Prostate gland (tissue), 2 donors: ENCODE measurements around the gene BAIAP2L1. TPM values are rescaled to one million over a fixed set of nuclear protein-coding genes. Genes with fewer than 3 reads are reported as not detected.
"Not testable (repeated sequence)": the region's sequence is repeated elsewhere in the genome, so short reads cannot be mapped to it uniquely, and the experiment has no call there.

Source experiments
- DNase-seq: peaks from one replicate; pipeline ENCODE4 v3.0.0-alpha.2; 2019; ENCODE audit warnings: low spot score
- H3K27ac ChIP-seq, 2 donors: fragments of 200-600 bp; sonication (generic); 2 replicates each; pipeline ENCODE4 v1.5.1; 2017 to 2019
- H3K27me3 ChIP-seq: fragments of 200-600 bp; sonication (generic); replicated peaks from 2 replicates; pipeline ENCODE4 v1.5.1; 2019; ENCODE audit not compliant: insufficient read depth
- H3K36me3 ChIP-seq, 2 donors: fragments of 200-600 bp; sonication (generic); 1 replicate in 1 of 2; 2 replicates in 1 of 2; pipeline versions ENCODE4 v1.5.1 to v1.8.1; 2017 to 2019
- H3K4me1 ChIP-seq: fragments of 200-600 bp; sonication (generic); replicated peaks from 2 replicates; pipeline ENCODE4 v1.5.1; 2019
- H3K4me3 ChIP-seq, 2 donors: fragments of 200-600 bp; sonication (generic); 2 replicates each; pipeline ENCODE4 v1.5.1; 2017 to 2019
- H3K9me3 ChIP-seq: fragments of 200-600 bp; sonication (generic); 2 replicates; pipeline ENCODE4 v1.5.1; 2017
- CTCF ChIP-seq, 4 experiments: fragments of 200-600 bp in 2 of 4; fragments of 450-650 bp in 2 of 4; sonication (generic) in 2 of 4; IDR thresholded peaks; 1 replicate in 3 of 4; 2 replicates in 1 of 4; pipeline ENCODE4 v1.5.1; 2016 to 2019; ENCODE audit warnings: antibody characterized with exemption in 4 of 4, mild to moderate bottlenecking in 2 of 4, moderate library complexity in 2 of 4
- POLR2A ChIP-seq: fragments of 450-650 bp; IDR thresholded peaks from one replicate; pipeline ENCODE4 v1.6.1; 2016; ENCODE audit warnings: antibody characterized with exemption, mild to moderate bottlenecking
- POLR2AphosphoS5 ChIP-seq: sonication (generic); formaldehyde crosslinking; IDR thresholded peaks from one replicate; pipeline ENCODE4 v1.6.1; 2017; ENCODE audit warnings: antibody characterized with exemption
- WGBS: methylation state at CpG from one replicate; pipeline ENCODE4 v1.1.5; 2018; 5-methylcytosine and 5-hydroxymethylcytosine counted together
- intact Hi-C: fragments of 100-400 bp; cut with DNase I; formaldehyde crosslinking; loops from one replicate; pipeline ENCODE4 v1.14.2; 2022
- total RNA-seq, 2 donors: library from RNA; depleted of rRNA; stranded (reverse); fragments of >200 nt; gene quantifications; one replicate each; pipeline ENCODE4 v1.1.0, GENCODE V29; 2016

Gene BAIAP2L1
- total RNA-seq, 2 donors from 2014 or later: 24.7 to 41.6 TPM

GRCh38 chr7:98387544-98388226 is 13.2 kb downstream of the BAIAP2L1 start:
- Histone ChIP-seq H3K9me3 (no peaks in the 10 kb centered on the region), H3K27me3 (no peaks in the 10 kb centered on the region), H3K36me3 (no peaks in the 10 kb centered on the region), H3K27ac (no peak overlapping the region), H3K4me3 (no peak overlapping the region), H3K4me1 (no peaks in the 10 kb centered on the region)
- intact Hi-C loops: no loop called here
- no peak for TF ChIP-seq POLR2AphosphoS5
- no peak for TF ChIP-seq CTCF (IDR thresholded peaks at IDR 0.05)
- no peak for TF ChIP-seq POLR2A
- no peak for DNase-seq
- WGBS: 85% methylated on average over 9 of the region's 9 CpGs

DNA sequence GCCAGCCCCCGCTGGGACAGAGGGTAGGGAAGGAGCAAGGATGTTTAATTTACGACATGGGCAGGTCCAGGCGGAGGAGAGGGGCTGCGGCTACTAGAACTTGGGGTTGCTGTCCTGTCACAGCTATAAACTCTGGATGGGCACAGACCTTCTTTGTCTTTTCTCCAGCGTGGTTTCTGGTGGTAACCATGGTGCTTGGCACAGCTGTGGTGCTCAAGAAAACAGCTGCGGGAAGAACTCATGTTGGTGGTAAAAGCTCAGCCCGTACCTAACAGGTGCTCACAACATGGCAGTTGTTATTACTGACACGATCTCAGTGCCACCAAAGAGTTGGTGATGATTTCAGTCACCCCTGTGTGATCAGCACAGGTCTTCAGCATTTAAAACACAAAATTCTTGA is 13.8 kb downstream of the BAIAP2L1 start:
- Histone ChIP-seq H3K4me1 (no peaks in the 10 kb centered on the region), H3K4me3 (no peak overlapping the region), H3K36me3 (no peaks in the 10 kb centered on the region), H3K9me3 (no peaks in the 10 kb centered on the region), H3K27ac (no peak overlapping the region), H3K27me3 (no peaks in the 10 kb centered on the region)
- TF ChIP-seq POLR2AphosphoS5: no peak
- TF ChIP-seq CTCF (IDR thresholded peaks at IDR 0.05): no peak
- TF ChIP-seq POLR2A: no peak
- 64% methylated on average over 8 of the region's 8 CpGs for WGBS
- DNase-seq: no peak
- intact Hi-C loops: no loop called here

GRCh38 chr7:98385532-98385931 is 15.4 kb downstream of the BAIAP2L1 start:
- WGBS: 91% methylated on average over 5 of the region's 5 CpGs
- H3K36me3 ChIP-seq, H3K27me3 ChIP-seq, H3K4me3 ChIP-seq, H3K4me1 ChIP-seq, intact Hi-C loops, H3K9me3 ChIP-seq, DNase-seq: not testable (repeated sequence)
- peak overlapping the region in 1 of 2 donors; percentile 65 for H3K27ac ChIP-seq

GRCh38 chr7:98378210-98378819 is 22.6 kb downstream of the BAIAP2L1 start:
- WGBS: 86% methylated on average over 9 of the region's 9 CpGs
- intact Hi-C loops: no loop called here
- Histone ChIP-seq H3K4me3 (no peak overlapping the region), H3K27me3 (no peaks in the 10 kb centered on the region), H3K27ac (no peak overlapping the region), H3K4me1 (no peaks in the 10 kb centered on the region), H3K36me3 (no peaks in the 10 kb centered on the region), H3K9me3 (no peaks in the 10 kb centered on the region)
- no peak for TF ChIP-seq POLR2AphosphoS5
- no peak for TF ChIP-seq POLR2A
- no peak for DNase-seq

DNA sequence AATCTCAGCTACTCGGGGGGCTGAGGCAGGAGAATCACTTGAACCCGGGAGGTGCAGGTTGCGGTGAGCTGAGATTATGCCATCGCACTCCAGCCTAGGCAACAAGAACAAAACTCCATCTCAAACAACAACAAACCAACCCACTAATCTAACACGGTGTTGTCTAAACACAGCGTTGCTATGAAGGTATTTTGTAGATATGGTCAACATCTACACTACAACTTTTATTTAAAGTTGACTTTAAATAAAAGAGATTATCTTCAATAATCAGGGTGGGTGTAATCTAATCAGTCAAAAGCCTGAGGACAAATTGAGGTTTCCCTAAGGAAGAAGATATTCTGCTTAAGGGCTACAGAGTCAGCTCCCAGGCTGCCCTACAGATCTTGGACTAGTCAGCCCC is 24.2 kb downstream of the BAIAP2L1 start:
- intact Hi-C loops: no loop called here
- 93% methylated on average over 6 of the region's 6 CpGs for WGBS
- TF ChIP-seq CTCF (IDR thresholded peaks at IDR 0.05): no peak
- no peaks in the 10 kb centered on the region for H3K27me3 ChIP-seq
- H3K27ac ChIP-seq: no peak overlapping the region
- no peaks in the 10 kb centered on the region for H3K9me3 ChIP-seq
- DNase-seq: no peak
- H3K36me3 ChIP-seq: no peaks in the 10 kb centered on the region
- no peak overlapping the region for H3K4me3 ChIP-seq
- no peaks in the 10 kb centered on the region for H3K4me1 ChIP-seq

DNA sequence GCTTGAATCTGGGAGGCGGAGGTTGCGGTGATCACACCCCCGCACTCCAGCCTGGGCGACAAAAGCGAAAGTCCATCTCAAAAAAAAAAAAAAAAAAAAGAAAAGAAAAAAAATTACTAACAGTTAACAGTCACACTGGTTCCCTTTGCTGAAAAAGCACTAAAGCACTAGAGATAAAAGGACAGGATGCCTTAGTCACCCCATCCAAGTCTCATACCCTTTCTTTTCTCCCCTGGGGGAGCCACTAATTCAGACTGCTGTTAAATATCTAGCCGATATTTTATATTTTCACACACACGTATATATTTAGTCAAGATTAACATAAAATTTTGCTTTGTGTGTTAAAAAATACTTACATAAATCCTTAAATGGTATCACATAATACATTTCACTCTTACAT is 25.2 kb downstream of the BAIAP2L1 start:
- TF ChIP-seq POLR2AphosphoS5 (no peak), POLR2A (no peak), CTCF (IDR thresholded peaks at IDR 0.05) (no peak)
- Histone ChIP-seq H3K4me1 (no peaks in the 10 kb centered on the region), H3K36me3 (no peaks in the 10 kb centered on the region), H3K4me3 (no peak overlapping the region), H3K9me3 (no peaks in the 10 kb centered on the region), H3K27me3 (no peaks in the 10 kb centered on the region), H3K27ac (no peak overlapping the region)
- DNase-seq: no peak
- 92% methylated on average over 7 of the region's 7 CpGs for WGBS
- intact Hi-C loops: no loop called here
